HG02840 (cell line): ENCODE data around the gene C10orf53.

Experiments used
- ATAC-seq: cut with Tn5 transposase; IDR thresholded peaks from one replicate; pipeline ENCODE4 v1.9.1; 2021; ENCODE audit warnings: mild to moderate bottlenecking, moderate library complexity, moderate number of reproducible peaks; ENCODE audit not compliant: unreplicated experiment, low FRiP score

Gene C10orf53

DNA sequence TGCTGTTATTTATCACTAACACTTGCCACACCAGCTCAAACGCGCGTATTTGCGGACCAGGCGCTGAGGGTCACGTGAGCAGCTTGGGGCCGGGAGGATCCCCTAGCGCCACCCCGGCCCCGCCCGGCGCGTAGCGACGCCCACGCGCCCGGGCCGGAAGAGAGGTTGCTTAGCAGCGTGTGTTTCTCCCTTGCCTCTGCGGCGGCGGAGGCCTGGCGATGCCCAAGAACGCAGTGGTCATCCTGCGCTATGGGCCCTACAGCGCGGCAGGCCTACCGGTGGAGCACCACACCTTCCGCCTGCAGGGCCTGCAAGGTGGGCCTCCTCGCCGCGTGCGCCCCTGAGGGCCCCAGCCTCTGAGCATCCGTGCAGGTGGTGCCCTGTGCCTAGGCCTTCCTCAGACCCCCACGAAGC is at the start of gene C10orf53:
TSS of gene C10orf53 (plus strand) at position 172 of the 414 bp plus-strand sequence. CDS start at position 219, 47 bp downstream.
- ATAC-seq, result no peak

DNA sequence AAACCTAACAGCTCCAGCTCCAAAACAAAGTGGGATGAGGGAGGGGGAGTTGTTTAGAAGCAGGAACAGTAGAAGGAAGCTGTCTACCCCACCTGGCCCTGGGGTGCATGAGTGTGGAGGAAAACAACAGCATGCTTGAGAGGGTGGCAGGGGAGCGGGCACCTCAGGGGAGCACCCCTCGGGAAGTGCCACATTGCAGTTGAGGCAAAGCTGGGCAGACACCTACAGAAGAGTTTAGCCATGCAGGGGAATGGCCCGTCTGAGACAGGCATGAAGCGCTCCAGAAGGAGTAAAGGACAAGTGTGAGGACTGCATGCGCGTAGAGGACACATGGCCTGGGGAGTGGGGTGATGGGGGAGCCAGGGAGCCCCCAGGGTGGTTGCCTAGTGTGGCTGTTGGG is 47.5 kb upstream of the C10orf53 start:
- ATAC-seq, result no peak

DNA sequence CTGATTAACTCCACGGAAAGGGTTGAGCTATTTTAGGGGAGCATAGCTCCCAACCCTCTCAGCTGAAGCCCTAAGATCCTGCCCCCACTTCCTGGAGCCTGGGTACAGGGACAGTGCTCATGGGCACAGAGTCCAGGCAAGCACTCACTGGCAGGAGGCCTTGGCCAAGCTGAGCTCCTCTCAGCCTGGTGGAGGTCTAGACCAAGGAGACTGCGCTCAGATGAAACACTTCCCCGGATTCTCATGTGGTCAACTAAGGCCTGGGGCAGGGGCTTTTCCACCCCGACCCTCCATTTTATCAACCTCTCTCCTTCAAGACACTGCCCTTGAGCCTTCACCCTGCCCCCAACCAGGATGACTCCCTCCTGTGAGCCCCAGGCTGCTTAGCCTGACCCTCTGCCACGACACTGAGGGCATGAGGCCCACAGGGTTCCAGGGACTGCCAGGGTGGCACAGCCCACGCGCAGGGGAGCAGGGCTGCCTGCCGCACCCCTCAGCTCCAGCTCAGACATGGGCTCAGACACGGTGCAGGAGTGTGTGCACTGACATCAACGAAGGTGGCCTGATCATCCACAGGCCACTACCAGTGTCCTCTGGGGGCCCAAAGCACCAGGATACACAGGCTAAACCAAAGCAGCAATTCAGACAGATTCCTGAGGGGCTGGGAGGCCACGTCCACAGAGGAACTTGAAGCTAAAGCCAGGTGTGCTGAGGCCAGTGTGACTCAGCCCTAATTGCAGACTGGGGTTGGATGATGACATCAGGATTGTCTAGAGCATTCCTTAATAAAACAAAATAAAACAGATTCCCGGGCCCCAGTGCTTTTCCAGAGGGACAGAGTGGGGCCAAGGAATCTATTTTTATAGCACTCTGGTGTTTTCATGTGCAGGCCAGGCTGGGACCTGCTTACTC is 46.8 kb upstream of the C10orf53 start:
- no peak for ATAC-seq

DNA sequence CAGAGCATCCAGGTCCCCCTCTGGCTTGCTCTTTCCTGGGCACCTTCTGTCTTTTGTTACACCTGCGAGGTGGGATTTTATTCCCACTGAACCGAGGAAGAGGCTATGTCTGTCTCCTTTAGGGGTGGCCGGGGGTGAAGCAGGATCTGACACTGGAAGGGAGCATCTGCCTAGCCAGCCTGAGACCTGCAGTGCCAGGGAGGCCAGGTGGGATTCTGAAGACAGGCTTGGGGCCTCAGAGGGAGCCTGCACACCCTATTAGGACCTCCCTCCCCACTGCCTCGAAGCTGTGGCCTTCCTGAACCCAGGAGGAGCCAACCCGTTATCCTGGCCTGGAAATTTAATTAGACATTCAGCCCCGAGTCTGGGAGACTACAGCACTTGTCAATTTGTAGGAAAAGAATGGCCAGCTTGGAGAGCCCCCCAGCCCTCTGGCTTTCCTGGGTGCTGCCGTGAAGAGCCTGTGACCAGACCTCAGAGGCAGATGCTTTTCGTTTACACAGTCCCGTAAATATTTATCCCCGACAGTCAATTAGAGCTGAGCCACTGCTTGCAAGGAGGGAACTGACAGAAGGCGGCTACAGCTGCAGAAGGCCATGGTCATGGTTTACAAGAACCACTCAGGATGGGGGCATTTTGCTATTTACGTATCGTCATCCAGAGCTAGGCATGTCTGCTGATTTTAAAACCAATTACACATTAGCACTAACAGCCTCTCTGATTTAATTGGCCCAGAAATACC is 46.0 kb upstream of the C10orf53 start:
- no peak for ATAC-seq

DNA sequence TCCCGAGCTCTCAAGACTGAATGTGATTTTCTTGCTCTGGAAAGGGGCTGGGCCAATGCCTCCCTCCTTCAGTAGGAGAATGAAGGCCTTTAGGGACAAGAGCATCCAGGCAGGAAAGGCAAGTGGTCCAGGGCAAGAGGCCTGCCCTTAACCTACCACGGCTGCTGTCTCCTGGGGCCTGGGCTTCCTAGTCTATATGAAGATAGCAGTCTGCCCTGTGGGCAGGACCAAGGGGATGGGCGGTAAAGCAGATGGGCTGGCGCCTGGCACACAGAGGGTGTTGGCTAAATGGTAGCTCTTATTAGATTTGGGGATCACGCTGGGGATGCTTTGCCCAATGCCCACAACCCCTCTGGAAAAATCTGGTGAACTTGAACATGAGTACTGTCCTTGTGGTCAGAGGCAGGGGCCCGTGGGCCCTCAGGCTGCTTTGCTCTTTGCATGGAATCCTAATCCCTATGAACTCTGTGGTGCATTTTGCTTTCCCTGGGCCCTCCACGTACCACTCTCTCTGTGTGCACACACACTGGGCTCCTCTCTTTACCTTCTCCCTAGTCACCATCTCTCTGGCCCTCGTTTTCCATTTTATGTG is 45.3 kb upstream of the C10orf53 start:
- no peak for ATAC-seq

DNA sequence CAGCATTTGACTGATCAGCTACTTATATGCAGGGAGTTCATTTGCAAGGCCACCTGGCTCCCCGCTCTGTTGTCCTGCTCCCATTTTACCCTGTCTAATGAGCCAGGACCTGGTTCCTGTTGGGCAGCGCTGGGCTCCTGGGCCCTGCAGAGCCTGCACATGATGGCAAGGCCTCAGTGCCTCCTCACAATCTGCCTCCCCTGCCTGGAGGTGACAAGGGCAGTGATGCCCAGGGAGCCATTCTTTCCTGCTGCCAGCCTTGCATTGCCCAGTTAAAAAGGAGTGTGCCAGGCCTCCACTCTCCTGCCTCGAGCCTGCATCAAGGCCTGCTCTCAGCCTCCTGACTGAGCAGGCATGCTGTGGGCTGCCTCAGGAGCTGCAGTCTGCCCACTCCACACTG is 37.1 kb upstream of the C10orf53 start:
- no peak for ATAC-seq

DNA sequence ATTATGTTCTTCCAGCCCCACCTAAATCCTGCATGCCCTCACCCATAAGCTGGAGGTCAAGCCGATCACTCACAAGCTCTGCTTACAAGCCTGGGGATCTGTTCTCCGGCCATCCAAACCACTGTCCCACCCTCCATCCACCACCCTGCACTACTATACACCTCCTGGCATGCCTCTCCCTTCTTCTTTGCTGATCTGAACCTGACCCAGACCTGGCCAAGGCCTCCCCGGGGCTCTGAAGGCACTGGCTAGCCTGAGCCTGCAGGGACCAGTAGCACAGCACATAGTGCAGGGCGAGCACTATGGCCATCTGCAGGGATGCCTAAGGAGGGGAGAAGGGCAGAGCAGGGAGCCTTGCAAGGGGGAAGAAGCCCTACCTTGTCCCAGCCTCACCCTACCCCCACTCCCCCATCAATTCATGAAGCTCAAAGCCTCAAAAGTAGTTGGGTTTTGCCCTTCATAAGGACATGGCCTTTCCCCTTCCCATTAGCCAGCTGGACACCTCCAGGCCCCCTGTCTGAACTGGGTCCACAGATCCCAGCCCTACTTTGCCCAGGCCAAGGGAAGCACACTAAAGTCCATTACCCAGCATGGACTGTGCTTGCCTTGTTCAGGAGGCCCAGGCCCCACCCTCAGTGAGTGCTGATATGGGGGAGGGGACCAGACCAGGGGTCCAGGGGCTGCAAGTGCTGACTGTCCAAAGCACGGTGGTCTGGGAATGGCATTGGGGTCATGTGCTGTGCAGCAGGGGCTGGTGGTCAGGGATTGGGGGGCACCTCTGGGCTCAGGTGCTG is 36.0 kb upstream of the C10orf53 start:
- no peak for ATAC-seq

GRCh38 chr10:49644035-49644646 is 35.3 kb upstream of the C10orf53 start:
- no peak for ATAC-seq

- no peak for ATAC-seq
Measured at GRCh38 chr10:49645417-49645816, 34.0 kb upstream of the C10orf53 start.

- no peak for ATAC-seq
Measured at GRCh38 chr10:49645871-49646870, 33.3 kb upstream of the C10orf53 start.

DNA sequence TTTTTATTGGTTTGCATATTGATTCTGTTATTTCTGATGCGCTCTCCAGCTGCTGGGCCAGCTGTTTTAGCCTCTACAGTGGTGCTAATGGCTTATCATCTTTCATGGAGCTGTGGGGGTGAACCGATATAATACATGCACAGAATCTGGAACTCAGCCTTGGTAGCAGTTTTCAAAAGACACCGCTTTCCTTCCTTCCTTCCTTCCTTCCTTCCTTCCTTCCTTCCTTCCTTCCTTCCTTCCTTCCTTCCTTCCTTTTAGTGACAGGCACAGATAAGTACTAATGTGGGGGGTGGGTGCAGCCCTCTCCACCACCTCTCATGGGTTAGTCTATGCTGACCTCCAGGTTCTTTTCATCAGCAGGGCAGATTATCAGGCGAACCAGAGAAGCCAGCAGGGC is 31.9 kb upstream of the C10orf53 start:
- no peak for ATAC-seq

GRCh38 chr10:49647985-49648795 is 31.3 kb upstream of the C10orf53 start:
- no peak for ATAC-seq

DNA sequence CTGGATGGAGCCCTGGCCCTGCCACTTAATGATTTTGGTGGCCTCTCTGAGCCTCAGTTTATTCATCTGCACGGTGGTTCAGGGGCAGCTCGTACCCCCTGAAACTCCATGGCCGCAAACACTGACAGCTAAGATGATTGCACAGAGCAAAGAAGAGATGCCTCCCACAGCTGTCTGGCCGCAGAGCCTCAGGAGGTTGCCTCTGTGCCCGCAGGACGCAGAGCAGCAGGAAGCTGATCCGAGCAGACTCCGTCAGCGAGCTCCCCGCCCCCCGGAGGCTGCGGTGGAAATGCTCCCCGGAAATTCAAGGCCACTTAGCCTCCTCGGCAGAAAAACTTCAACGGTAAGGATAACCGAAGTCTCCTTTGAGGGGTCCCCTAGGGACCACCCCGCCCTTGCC is 30.2 kb upstream of the C10orf53 start:
- no peak for ATAC-seq

- no peak for ATAC-seq
Measured at GRCh38 chr10:49649936-49650723, 29.3 kb upstream of the C10orf53 start.

DNA sequence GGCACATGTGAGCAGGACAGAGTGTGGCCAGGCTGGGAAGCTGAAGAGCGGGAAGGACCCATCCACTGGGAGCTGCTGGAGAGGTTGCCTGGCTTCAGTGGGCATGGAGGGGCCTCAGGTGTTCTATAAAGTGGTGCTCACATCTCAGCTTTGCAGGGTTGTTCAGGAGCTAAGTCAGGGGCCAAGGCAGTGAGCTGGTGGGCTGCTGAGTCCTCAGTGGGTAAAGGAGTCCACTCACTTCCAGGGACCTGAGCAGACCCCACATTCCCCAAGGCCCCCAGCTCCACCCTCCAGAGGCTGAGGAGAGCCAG is 28.8 kb upstream of the C10orf53 start:
- no peak for ATAC-seq

DNA sequence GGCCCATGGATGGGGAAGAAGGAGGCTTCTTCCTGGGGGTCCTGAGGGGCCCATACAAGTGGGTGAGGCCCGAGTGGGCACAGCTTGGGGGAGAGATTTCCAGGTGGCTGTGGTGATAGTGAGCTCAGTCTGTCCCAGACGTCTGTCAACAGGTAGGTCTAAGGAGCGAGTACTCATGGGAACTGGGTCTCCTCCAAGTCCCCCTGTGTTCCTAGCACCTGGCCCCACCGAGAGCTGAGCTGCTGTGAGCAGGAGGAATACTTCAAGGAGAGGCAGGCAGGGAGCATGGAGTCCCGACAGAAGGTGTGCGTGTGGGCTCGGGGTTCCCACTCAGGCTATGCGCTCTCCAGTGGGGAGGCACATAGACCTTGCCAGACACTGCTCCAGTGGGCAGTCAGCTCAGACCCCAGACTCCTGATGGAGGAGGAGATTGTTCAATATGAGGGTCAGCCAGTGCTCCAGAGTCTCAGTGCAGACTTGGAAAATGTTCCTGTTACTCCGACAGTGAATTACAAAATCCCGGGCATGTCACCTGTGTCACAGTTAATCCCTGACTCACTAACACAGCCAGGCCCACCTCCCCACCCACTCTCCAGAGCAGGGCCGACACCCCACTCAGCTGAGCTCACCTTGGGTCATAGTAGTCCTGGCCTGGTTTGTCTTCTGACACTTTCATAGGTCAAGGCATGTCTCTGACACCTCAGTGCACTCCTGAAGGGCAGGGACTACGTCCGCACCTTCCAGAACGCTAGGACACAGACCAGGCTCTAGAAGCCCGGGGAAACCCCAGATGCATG is 28.2 kb upstream of the C10orf53 start:
- no peak for ATAC-seq

DNA sequence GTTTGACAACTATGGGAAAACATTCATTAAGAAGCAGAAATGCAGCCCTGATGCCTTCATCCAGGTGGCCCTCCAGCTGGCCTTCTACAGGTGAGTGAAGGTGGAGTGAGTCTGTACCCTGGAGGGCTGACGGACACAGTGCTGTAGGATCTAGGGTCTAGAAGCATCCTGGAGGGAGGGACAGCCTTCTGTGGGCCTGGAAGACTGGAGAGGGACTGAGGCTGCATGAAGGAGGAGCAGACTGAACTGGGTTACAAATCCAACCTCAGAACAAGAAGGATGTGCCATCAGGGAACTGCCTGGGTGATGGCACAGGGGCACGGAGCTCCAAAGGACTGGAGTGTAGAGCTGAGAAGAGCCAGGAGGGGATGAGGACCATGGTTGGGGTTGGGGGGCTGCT is 27.5 kb upstream of the C10orf53 start:
- ATAC-seq, result no peak
